ENCODE results near the gene MTM1.

Gene MTM1

DNA sequence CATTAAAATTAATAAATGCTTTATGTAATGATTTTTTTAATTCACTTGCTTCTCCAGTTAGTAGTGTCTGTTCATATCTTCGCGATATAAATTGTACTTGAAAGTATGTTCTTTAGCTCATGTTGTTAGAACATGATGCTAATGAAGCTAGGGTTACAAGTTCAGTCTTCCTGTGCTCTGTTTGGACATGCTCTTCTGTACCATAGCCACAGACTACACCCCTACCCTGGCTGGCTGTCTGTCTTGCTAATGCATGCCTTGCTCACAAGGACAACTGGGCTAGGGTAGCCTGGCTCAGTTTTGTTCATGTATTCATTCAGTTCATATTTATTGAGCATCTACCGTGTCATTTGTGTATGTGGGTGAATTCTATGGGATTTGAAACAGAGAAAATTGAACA, 74.0 kb downstream of the MTM1 start (continued):
- no peak for TF ChIP-seq ZNF645 (tag by site-specific recombination; IDR thresholded peaks at IDR 0.05)
- TF ChIP-seq ZBTB20 (tag by site-specific recombination; IDR thresholded peaks at IDR 0.05) = no peak
- no peak for TF ChIP-seq ZNF473 (tag by site-specific recombination; IDR thresholded peaks at IDR 0.05)
- TF ChIP-seq, protein P1, sequence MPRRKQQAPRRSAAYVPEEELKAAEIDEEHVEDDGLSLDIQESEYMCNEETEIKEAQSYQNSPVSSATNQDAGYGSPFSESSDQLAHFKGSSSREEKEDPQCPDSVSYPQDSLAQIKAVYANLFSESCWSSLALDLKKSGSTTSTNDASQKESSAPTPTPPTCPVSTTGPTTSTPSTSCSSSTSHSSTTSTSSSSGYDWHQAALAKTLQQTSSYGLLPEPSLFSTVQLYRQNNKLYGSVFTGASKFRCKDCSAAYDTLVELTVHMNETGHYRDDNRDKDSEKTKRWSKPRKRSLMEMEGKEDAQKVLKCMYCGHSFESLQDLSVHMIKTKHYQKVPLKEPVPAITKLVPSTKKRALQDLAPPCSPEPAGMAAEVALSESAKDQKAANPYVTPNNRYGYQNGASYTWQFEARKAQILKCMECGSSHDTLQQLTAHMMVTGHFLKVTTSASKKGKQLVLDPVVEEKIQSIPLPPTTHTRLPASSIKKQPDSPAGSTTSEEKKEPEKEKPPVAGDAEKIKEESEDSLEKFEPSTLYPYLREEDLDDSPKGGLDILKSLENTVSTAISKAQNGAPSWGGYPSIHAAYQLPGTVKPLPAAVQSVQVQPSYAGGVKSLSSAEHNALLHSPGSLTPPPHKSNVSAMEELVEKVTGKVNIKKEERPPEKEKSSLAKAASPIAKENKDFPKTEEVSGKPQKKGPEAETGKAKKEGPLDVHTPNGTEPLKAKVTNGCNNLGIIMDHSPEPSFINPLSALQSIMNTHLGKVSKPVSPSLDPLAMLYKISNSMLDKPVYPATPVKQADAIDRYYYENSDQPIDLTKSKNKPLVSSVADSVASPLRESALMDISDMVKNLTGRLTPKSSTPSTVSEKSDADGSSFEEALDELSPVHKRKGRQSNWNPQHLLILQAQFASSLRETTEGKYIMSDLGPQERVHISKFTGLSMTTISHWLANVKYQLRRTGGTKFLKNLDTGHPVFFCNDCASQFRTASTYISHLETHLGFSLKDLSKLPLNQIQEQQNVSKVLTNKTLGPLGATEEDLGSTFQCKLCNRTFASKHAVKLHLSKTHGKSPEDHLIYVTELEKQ (tag by site-specific recombination; IDR thresholded peaks at IDR 0.05; ENCODE audit: borderline replicate concordance) = no peak
- TF ChIP-seq KLF1 (tag by site-specific recombination; IDR thresholded peaks at IDR 0.05) = no peak
- no peak for TF ChIP-seq ZNF830 (tag by site-specific recombination; IDR thresholded peaks at IDR 0.05; ENCODE audit: low read depth)

DNA sequence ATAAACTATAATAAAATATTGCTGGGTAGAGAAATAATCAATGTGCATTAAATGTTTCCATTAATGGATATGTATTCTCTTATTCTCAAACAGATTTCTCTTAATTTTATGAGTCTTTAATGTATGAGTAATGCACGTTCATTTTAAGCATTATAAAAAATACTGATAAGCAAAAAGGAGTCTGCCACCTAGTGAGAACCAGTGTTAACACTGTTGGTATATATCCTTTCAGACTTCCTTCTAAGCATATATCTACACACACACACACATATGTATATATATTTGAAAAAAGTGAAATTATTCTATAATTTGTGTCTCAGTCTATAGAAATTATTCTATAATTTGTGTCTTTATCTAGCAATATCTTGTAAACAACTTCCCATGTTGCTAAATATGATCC, 74.8 kb downstream of the MTM1 start:
- Histone ChIP-seq H3K27ac (ENCODE audit: extremely low read depth, low read depth, low read length) (no peak overlapping the region), H3K4me3 (ENCODE audit: low read depth, low read length) (no peak overlapping the region), H3K9me3 (ENCODE audit: control insufficient read depth, insufficient read depth, low read depth, low read length) (no peaks in the 10 kb centered on the region), H3K36me3 (ENCODE audit: control insufficient read depth in 2 of 2, insufficient read depth in 1 of 2, low read length in 2 of 2) (peaks cover 3 to 7% of the 10 kb centered on the region in 2 experiments; a peak in 2 of 3 replicates), H3K4me1 (ENCODE audit: control insufficient read depth, insufficient read depth, low read length) (no peaks in the 10 kb centered on the region)
- CTCF ChIA-PET = interaction anchor here (0.7 kb wide), 2 partner anchors 50 to 72 kb away, joined by 3 to 4 read pairs; no protein-coding TSS in a partner anchor
- TF ChIP-seq ZNF544 (tag by site-specific recombination; IDR thresholded peaks at IDR 0.05) (no peak), ZBTB8A (tag by site-specific recombination; IDR thresholded peaks at IDR 0.05) (no peak), HOXD13 (CRISPR knock-in tag; IDR thresholded peaks at IDR 0.05; ENCODE audit: borderline replicate concordance) (no peak), ZNF571 (tag by site-specific recombination; IDR thresholded peaks at IDR 0.05) (no peak), ZNF776 (tag by site-specific recombination; IDR thresholded peaks at IDR 0.05; ENCODE audit: borderline replicate concordance) (no peak), ZNF354C (tag by site-specific recombination; IDR thresholded peaks at IDR 0.05; ENCODE audit: borderline replicate concordance, low read depth) (no peak), ZNF747 (tag by site-specific recombination; IDR thresholded peaks at IDR 0.05) (no peak), ZNF398 (tag by site-specific recombination; IDR thresholded peaks at IDR 0.05) (no peak), GLIS1 (tag by site-specific recombination; IDR thresholded peaks at IDR 0.05) (no peak), ZNF660 (tag by site-specific recombination; IDR thresholded peaks at IDR 0.05) (no peak), RBAK (tag by site-specific recombination; IDR thresholded peaks at IDR 0.05) (no peak), ZNF664 (tag by site-specific recombination; IDR thresholded peaks at IDR 0.05) (no peak)
- TF ChIP-seq, protein P2, sequence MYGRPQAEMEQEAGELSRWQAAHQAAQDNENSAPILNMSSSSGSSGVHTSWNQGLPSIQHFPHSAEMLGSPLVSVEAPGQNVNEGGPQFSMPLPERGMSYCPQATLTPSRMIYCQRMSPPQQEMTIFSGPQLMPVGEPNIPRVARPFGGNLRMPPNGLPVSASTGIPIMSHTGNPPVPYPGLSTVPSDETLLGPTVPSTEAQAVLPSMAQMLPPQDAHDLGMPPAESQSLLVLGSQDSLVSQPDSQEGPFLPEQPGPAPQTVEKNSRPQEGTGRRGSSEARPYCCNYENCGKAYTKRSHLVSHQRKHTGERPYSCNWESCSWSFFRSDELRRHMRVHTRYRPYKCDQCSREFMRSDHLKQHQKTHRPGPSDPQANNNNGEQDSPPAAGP (tag by site-specific recombination; IDR thresholded peaks at IDR 0.05) = no peak
- POLR2A ChIA-PET = no interaction called here
